H9 (cell line): Measurements from ENCODE around the gene PTPRN2. TPM values are rescaled to one million over a fixed set of nuclear protein-coding genes. Genes with fewer than 3 reads are reported as not detected.

Source experiments
- DNase-seq: peaks from one replicate; pipeline ENCODE4 v3.0.0-alpha.2; 2017
- H2AFZ ChIP-seq: one replicate; pipeline ENCODE4 v1.6.1; 2013; ENCODE audit warnings: mild to moderate bottlenecking, low read length, control low read depth, moderate library complexity
- H2AK5ac ChIP-seq: 2 replicates; pipeline ENCODE4 v1.6.1; 2013; ENCODE audit warnings: low read length, control low read depth, mixed read lengths; ENCODE audit not compliant: insufficient read length
- H2BK120ac ChIP-seq: one replicate; pipeline ENCODE4 v1.6.1; 2013; ENCODE audit warnings: low read depth, mild to moderate bottlenecking, low read length, control low read depth, inconsistent platforms; ENCODE audit not compliant: poor library complexity, severe bottlenecking
- H2BK12ac ChIP-seq: 2 replicates; pipeline ENCODE4 v1.6.1; 2013; ENCODE audit warnings: low read length, control low read depth, mixed read lengths, low read depth; ENCODE audit not compliant: insufficient read length
- H2BK15ac ChIP-seq: 2 replicates; pipeline ENCODE4 v1.6.1; 2013; ENCODE audit warnings: low read depth, low read length, control low read depth
- H2BK20ac ChIP-seq: one replicate; pipeline ENCODE4 v1.6.1; 2013; ENCODE audit warnings: low read depth, mild to moderate bottlenecking, low read length, control low read depth, inconsistent platforms; ENCODE audit not compliant: poor library complexity, severe bottlenecking
- H2BK5ac ChIP-seq: 2 replicates; pipeline ENCODE4 v1.6.1; 2013; ENCODE audit warnings: low read length, control low read depth, mixed read lengths; ENCODE audit not compliant: insufficient read length
- H3K14ac ChIP-seq: 2 replicates; pipeline ENCODE4 v1.6.1; 2013; ENCODE audit warnings: low read length, control low read depth; ENCODE audit not compliant: insufficient read depth
- H3K18ac ChIP-seq: 2 replicates; pipeline ENCODE4 v1.6.1; 2013; ENCODE audit warnings: low read depth, mild to moderate bottlenecking, mixed read lengths, low read length, control low read depth; ENCODE audit not compliant: insufficient read length
- H3K23ac ChIP-seq: 2 replicates; pipeline ENCODE4 v1.6.1; 2013; ENCODE audit warnings: low read length, control low read depth, mixed read lengths, low read depth; ENCODE audit not compliant: insufficient read length
- H3K23me2 ChIP-seq: 2 replicates; pipeline ENCODE4 v1.6.1; 2013; ENCODE audit warnings: low read depth, mild to moderate bottlenecking, mixed read lengths, low read length, control low read depth; ENCODE audit not compliant: insufficient read length, poor library complexity, severe bottlenecking
- H3K27ac ChIP-seq: 2 replicates; pipeline ENCODE4 v1.5.1; 2013; ENCODE audit warnings: low read length, control low read depth, mixed read lengths, low read depth; ENCODE audit not compliant: insufficient read length
- H3K27me3 ChIP-seq: 2 replicates; pipeline ENCODE4 v1.6.1; 2013; ENCODE audit warnings: low read length, control low read depth, inconsistent platforms; ENCODE audit not compliant: insufficient read depth
- H3K4ac ChIP-seq: 2 replicates; pipeline ENCODE4 v1.6.1; 2013; ENCODE audit warnings: low read depth, mild to moderate bottlenecking, control low read depth, inconsistent platforms, low read length, moderate library complexity
- H3K4me1 ChIP-seq: 2 replicates; pipeline ENCODE4 v1.6.1; 2013; ENCODE audit warnings: low read length, control low read depth, inconsistent platforms; ENCODE audit not compliant: insufficient read depth
- H3K4me2 ChIP-seq: 2 replicates; pipeline ENCODE4 v1.6.1; 2013; ENCODE audit warnings: low read length, control low read depth, mixed read lengths; ENCODE audit not compliant: insufficient read length, insufficient read depth
- H3K56ac ChIP-seq: 2 replicates; pipeline ENCODE4 v1.6.1; 2013; ENCODE audit warnings: low read depth, mild to moderate bottlenecking, mixed read lengths, low read length, control low read depth; ENCODE audit not compliant: insufficient read length
- H3K79me1 ChIP-seq: 2 replicates; pipeline ENCODE4 v1.6.1; 2013; ENCODE audit warnings: low read depth, mild to moderate bottlenecking, moderate library complexity, low read length, control low read depth, inconsistent platforms; ENCODE audit not compliant: insufficient read depth, poor library complexity, severe bottlenecking
- H3K79me2 ChIP-seq: 2 replicates; pipeline ENCODE4 v1.6.1; 2013; ENCODE audit warnings: low read length, control low read depth, inconsistent platforms; ENCODE audit not compliant: insufficient read depth
- H3K9ac ChIP-seq: 2 replicates; pipeline ENCODE4 v1.6.1; 2013; ENCODE audit warnings: low read length, control low read depth, mixed read lengths; ENCODE audit not compliant: insufficient read length; ENCODE audit errors: extremely low read depth
- H3K9me3 ChIP-seq: one replicate; pipeline ENCODE4 v1.6.1; 2013; ENCODE audit warnings: low read depth, low read length, inconsistent platforms; ENCODE audit not compliant: control insufficient read depth
- H3T11ph ChIP-seq: one replicate; pipeline ENCODE4 v1.6.1; 2013; ENCODE audit warnings: mild to moderate bottlenecking, low read length, control low read depth, inconsistent platforms
- H4K20me1 ChIP-seq: one replicate; pipeline ENCODE4 v1.6.1; 2013; ENCODE audit not compliant: control insufficient read depth, insufficient read length, insufficient read depth
- H4K5ac ChIP-seq: 2 replicates; pipeline ENCODE4 v1.6.1; 2013; ENCODE audit warnings: low read depth, mild to moderate bottlenecking, mixed read lengths, low read length, control low read depth; ENCODE audit not compliant: insufficient read length
- H4K8ac ChIP-seq: replicated peaks from 2 replicates; pipeline ENCODE4 v1.6.1; 2013; ENCODE audit warnings: low read length, control low read depth, mixed read lengths, low read depth; ENCODE audit not compliant: insufficient read length
- H4K91ac ChIP-seq: 2 replicates; pipeline ENCODE4 v1.6.1; 2013; ENCODE audit warnings: low read depth, mild to moderate bottlenecking, moderate library complexity, mixed read lengths, low read length, control low read depth; ENCODE audit not compliant: insufficient read length
- H3K27ac Mint-ChIP-seq, 3 experiments: 2 replicates in 2 of 3; 3 replicates in 1 of 3; pipeline ENCODE4 v1.8.0; 2020 to 2021; ENCODE audit warnings: mixed read lengths in 3 of 3, mild to moderate bottlenecking in 1 of 3, moderate library complexity in 1 of 3
- H3K27me3 Mint-ChIP-seq: 2 replicates; pipeline ENCODE4 v1.8.0; 2021; ENCODE audit warnings: low read depth, mild to moderate bottlenecking, moderate library complexity, mixed read lengths
- H3K36me3 Mint-ChIP-seq, 3 experiments: 2 replicates in 2 of 3; 3 replicates in 1 of 3; pipeline ENCODE4 v1.8.0; 2020 to 2021; ENCODE audit warnings: low read depth in 3 of 3, mixed read lengths in 3 of 3; ENCODE audit not compliant: insufficient read depth in 1 of 3
- H3K4me1 Mint-ChIP-seq, 2 experiments: 2 replicates each; pipeline ENCODE4 v1.8.0; 2020; ENCODE audit warnings: mixed read lengths in 2 of 2
- H3K4me3 Mint-ChIP-seq, 2 experiments: 2 replicates in 1 of 2; 3 replicates in 1 of 2; pipeline ENCODE4 v1.8.0; 2020 to 2021; ENCODE audit warnings: mild to moderate bottlenecking in 2 of 2, mixed read lengths in 2 of 2, moderate library complexity in 1 of 2
- H3K9me3 Mint-ChIP-seq, 2 experiments: 2 replicates in 1 of 2; 3 replicates in 1 of 2; pipeline ENCODE4 v1.8.0; 2020; ENCODE audit warnings: mild to moderate bottlenecking in 2 of 2, mixed read lengths in 2 of 2, moderate library complexity in 1 of 2
- CTCF ChIP-seq: fragments of 200-600 bp; sonication (generic); conservative IDR thresholded peaks from 3 replicates; pipeline ENCODE4 v1.8.0; 2021; ENCODE audit warnings: antibody characterized with exemption, mild to moderate bottlenecking
- total RNA-seq: library from RNA; stranded (reverse); gene quantifications from 2 replicates; pipeline ENCODE4 v1.2.1, GENCODE V29; 2021

Gene PTPRN2
- total RNA-seq, 1 experiment from 2014 or later = 5.2 TPM

GRCh38 chr7:158216198-158216597 is 371.4 kb downstream of the PTPRN2 start:
- no peaks in the 10 kb centered on the region for H3K4me1 Mint-ChIP-seq
- H3K79me2 ChIP-seq = no peaks in the 10 kb centered on the region; the same call in 1 of the 2 replicates
- no peaks in the 10 kb centered on the region for H4K20me1 ChIP-seq
- H3K27ac ChIP-seq = no peak overlapping the region
- DNase-seq = no peak
- H3K18ac ChIP-seq = no peak overlapping the region
- peaks cover 23 to 43% of the 10 kb centered on the region in 2 experiments for H3K9me3 Mint-ChIP-seq
- H3K27ac Mint-ChIP-seq = no peak overlapping the region
- no peak overlapping the region for H2AFZ ChIP-seq
- H3K36me3 Mint-ChIP-seq = peaks cover 0 to 24% (median 6%) of the 10 kb centered on the region in 3 experiments; a peak in 3 of 7 replicates
- no peak overlapping the region for H3K56ac ChIP-seq
- no peak overlapping the region for H2BK120ac ChIP-seq
- no peak overlapping the region for H2BK12ac ChIP-seq
- no peak overlapping the region for H3K4me2 ChIP-seq
- H3T11ph ChIP-seq = no peak overlapping the region
- peaks cover 3% of the 10 kb centered on the region for H3K27me3 Mint-ChIP-seq
- H3K4me3 Mint-ChIP-seq = no peak overlapping the region
- no peak overlapping the region for H3K9ac ChIP-seq
- no peak overlapping the region for H2BK20ac ChIP-seq
- H2BK15ac ChIP-seq = no peak overlapping the region
- no peak for TF ChIP-seq CTCF
- H4K5ac ChIP-seq = no peak overlapping the region
- H3K9me3 ChIP-seq = no peaks in the 10 kb centered on the region
- no peaks in the 10 kb centered on the region for H3K4me1 ChIP-seq
- H3K14ac ChIP-seq = no peak overlapping the region
- H3K27me3 ChIP-seq = no peaks in the 10 kb centered on the region
- H4K8ac ChIP-seq = no peak overlapping the region
- no peaks in the 10 kb centered on the region for H3K79me1 ChIP-seq
- H3K4ac ChIP-seq = no peak overlapping the region
- H3K23me2 ChIP-seq = no peaks in the 10 kb centered on the region
- no peak overlapping the region for H4K91ac ChIP-seq
- no peak overlapping the region for H2BK5ac ChIP-seq
- H2AK5ac ChIP-seq = no peak overlapping the region
- no peak overlapping the region for H3K23ac ChIP-seq
